ENCODE results near the gene PHKA2. TPM values are rescaled to one million over a fixed set of nuclear protein-coding genes. Genes with fewer than 3 reads are reported as not detected.

The PHKA2 gene
- total RNA-seq, 4 donors from 2014 or later, result 8.7 to 17.6 (median 14.1) TPM

DNA sequence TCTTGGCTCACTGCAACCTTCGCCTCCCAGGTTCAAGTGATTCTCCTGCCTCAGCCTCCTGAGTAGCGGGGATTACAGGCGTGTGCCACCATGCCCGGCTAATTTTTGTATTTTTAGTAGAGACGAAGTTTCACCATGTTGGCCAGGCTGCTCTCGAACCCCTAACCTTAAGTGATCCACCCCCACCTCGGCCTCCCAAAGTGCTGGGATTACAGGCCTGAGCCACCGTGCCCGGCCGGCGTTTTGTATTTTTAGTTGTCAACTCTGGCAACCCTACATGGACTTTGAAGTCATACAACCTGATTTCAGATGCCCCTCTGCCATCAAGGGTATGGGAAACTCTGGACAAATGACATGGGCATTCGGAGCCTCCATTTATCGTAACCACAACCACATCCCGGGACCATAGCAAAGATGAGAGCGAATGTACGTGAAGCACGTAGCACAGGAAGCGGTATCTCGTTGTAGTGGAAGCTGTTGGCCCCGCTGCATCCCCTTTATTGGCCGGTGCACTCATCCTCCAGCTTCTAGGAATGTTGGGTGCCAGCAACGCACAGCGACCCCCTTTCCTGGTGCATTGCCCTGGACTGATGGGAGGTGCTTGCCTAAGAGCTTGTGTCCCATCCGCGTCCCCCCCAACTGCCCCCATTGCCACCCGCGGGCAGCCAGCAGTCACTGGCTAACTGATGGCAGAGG is 109.2 kb downstream of the PHKA2 start:
- no peak overlapping the region for H3K4me3 ChIP-seq (ENCODE audit: low read depth, poor library complexity, severe bottlenecking)
- DNase-seq (ENCODE audit: low spot score in 2 of 2), result peak in 1 of 2 donors; percentile 74
- 88 to 89% methylated on average over 21 to 27 of the region's 27 CpGs for WGBS, 2 donors
- TF ChIP-seq POLR2A (IDR thresholded peaks at IDR 0.05), result no peak
- TF ChIP-seq, protein P1, sequence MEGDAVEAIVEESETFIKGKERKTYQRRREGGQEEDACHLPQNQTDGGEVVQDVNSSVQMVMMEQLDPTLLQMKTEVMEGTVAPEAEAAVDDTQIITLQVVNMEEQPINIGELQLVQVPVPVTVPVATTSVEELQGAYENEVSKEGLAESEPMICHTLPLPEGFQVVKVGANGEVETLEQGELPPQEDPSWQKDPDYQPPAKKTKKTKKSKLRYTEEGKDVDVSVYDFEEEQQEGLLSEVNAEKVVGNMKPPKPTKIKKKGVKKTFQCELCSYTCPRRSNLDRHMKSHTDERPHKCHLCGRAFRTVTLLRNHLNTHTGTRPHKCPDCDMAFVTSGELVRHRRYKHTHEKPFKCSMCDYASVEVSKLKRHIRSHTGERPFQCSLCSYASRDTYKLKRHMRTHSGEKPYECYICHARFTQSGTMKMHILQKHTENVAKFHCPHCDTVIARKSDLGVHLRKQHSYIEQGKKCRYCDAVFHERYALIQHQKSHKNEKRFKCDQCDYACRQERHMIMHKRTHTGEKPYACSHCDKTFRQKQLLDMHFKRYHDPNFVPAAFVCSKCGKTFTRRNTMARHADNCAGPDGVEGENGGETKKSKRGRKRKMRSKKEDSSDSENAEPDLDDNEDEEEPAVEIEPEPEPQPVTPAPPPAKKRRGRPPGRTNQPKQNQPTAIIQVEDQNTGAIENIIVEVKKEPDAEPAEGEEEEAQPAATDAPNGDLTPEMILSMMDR (IDR thresholded peaks at IDR 0.05), result no peak
- intact Hi-C loops (cut with DNase I; ENCODE audit: low total_unique reads), result no loop called here

DNA sequence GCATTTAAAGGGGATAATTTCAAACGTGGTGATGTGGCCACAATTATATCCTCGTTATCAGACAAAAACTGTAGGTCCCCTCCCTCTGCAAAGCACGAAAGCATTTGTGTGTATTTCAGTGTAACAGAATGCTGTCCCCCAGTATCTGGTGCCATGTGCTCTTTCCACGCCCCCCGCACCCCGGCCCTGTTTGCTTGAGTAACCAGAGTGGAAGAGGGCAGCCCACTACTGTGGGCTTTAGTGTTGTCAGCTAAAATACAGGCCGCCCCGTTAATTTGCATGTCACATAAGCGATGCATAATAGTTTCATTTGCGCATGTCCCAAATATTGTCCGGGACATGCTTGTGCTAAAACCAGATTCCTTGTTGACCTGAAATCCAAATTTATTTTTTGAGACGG is 110.1 kb downstream of the PHKA2 start:
- TF ChIP-seq, protein P1 (IDR thresholded peaks at IDR 0.05), result no peak
- TF ChIP-seq POLR2A (IDR thresholded peaks at IDR 0.05), result no peak
- H3K4me3 ChIP-seq (ENCODE audit: low read depth, poor library complexity, severe bottlenecking), result no peak overlapping the region
- peak in 1 of 2 donors; percentile 78 for DNase-seq (ENCODE audit: low spot score in 2 of 2)
- 82 to 87% methylated on average over 11 to 12 of the region's 12 CpGs for WGBS, 2 donors
- intact Hi-C loops (cut with DNase I; ENCODE audit: low total_unique reads), result no loop called here

DNA sequence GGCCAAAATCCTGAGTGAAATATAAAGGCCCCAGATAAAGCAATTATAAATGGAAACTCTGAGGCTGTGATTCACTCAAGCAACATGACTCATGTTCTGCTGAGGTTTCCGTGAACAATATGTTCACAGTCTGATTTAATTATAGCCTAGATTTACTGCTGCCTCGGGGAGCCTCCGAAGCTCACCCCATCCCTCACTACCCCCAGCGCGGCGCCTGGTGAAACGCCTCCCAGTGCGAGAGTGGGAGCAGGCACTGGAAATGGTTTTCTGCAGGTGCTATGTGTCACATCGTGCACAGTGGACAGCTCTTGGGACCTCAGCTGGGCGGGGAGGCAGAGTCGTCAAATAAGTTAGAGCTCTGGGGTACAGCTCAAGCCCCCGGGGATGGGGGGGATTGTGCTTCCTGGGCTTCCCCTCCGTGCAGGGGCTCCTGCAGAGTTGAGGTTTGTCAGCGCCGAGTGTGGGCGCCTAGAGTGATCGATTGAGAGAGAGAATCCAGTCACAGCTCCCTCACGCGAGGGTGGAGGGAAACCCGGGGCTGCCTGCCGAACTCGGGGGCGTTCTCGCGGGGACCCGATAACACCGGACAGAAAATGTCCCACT is 110.6 kb downstream of the PHKA2 start:
- TF ChIP-seq POLR2A (IDR thresholded peaks at IDR 0.05), result no peak
- no peak overlapping the region for H3K4me3 ChIP-seq (ENCODE audit: low read depth, poor library complexity, severe bottlenecking)
- 14 to 62% methylated on average over 10 to 27 of the region's 27 CpGs for WGBS, 2 donors
- DNase-seq (ENCODE audit: low spot score in 2 of 2), result peak in 1 of 2 donors; percentile 74
- intact Hi-C loops (cut with DNase I; ENCODE audit: low total_unique reads), result no loop called here

DNA sequence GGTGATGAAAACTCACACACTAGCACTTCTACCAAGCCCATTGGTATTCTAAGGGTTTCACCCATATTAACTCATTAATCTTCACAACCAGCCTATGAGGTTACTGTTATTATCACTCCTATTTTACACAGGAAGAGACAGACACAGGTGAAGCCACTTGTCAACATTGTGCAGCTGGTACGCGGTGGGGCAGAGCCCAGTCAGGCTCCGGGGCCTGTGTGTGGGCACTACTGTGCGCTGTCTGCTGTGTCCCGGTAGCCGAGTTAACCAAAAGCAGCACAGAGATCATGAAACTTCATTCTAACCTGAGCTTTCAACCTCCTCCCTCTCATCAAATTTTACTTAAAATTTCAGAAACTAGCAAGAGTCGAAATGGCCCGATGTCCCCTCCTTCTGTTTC is 111.3 kb downstream of the PHKA2 start:
- 62 to 79% methylated on average over 8 of the region's 8 CpGs for WGBS, 2 donors
- H3K4me3 ChIP-seq (ENCODE audit: low read depth, poor library complexity, severe bottlenecking), result no peak overlapping the region
- intact Hi-C loops (cut with DNase I; ENCODE audit: low total_unique reads), result no loop called here
- TF ChIP-seq, protein P1 (IDR thresholded peaks at IDR 0.05), result no peak
- TF ChIP-seq POLR2A (IDR thresholded peaks at IDR 0.05), result no peak
- DNase-seq (ENCODE audit: low spot score in 2 of 2), result peak in 1 of 2 donors; percentile 52

DNA sequence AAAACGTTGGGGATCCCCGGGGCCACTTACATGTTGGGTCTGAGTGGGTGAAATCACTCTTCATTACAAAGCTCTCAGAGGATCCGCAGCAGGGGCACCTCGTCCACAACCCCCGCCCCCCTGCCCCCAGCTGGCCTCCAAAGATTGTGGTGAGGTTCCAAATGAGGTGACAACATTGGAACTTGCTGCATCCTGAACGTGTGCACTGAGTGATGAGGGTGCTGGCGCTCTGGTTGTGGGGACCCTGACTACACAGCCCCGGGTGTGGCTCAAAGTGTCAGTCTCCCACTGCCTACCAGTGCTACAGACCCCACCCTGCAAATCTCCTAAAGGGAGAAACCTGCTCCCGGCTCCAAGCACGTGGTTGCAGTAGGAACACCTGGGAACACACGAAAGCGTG is 111.9 kb downstream of the PHKA2 start:
- intact Hi-C loops (cut with DNase I; ENCODE audit: low total_unique reads), result no loop called here
- WGBS, 2 donors, result 24 to 50% methylated on average over 5 to 12 of the region's 12 CpGs
- no peak for TF ChIP-seq POLR2A (IDR thresholded peaks at IDR 0.05)
- TF ChIP-seq, protein P1 (IDR thresholded peaks at IDR 0.05), result no peak
- H3K4me3 ChIP-seq (ENCODE audit: low read depth, poor library complexity, severe bottlenecking), result no peak overlapping the region
- no peak for DNase-seq (ENCODE audit: low spot score in 2 of 2)

DNA sequence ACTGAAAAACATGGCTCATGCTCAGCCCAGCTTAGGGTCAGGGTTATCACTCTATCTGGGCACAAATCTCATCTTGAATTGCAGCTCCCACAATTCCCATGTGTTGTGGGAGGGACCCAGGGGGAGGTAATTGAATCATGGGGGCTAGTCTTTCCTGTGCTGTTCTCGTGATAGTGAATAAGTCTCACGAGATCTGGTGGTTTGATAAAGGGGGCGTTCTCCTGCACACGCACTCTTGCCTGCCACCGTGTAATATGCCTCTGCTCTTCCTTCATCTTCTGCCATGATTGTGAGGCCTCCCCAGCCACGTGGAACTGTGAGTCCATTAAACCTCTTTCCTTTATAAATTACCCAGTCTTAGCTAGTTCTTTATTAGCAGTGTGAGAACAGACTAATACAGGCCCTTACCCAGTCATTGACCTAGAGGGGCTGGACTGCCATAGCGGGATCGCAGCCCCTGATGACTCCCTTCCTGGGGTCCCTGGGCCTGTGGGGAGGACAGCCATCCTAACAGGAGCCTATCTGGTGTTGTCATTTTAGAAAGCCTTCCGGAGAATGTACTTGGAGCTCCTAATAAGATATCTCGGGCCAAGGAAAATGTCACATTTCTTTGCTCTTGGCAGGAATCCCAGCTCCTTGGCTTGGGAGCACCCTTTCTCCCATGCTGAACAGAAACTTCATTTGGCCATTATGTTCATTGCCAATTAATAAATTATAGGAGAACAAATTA is 112.6 kb downstream of the PHKA2 start:
- no peak overlapping the region for H3K4me3 ChIP-seq (ENCODE audit: low read depth, poor library complexity, severe bottlenecking)
- WGBS, 2 donors, result 66 to 71% methylated on average over 8 to 10 of the region's 10 CpGs

More for the DNA sequence above, 112.6 kb downstream of the PHKA2 start:
- intact Hi-C loops (cut with DNase I; ENCODE audit: low total_unique reads), result no loop called here
- DNase-seq (ENCODE audit: low spot score in 2 of 2), result peak in 1 of 2 donors; percentile 54
- TF ChIP-seq POLR2A (IDR thresholded peaks at IDR 0.05), result no peak
- TF ChIP-seq, protein P1 (IDR thresholded peaks at IDR 0.05), result no peak

Measured in lower leg skin (tissue), 4 donors.